K562 (cell line): Measurements from ENCODE around the gene MYO3B. TPM values are rescaled to one million over a fixed set of nuclear protein-coding genes. Genes with fewer than 3 reads are reported as not detected.
"Not testable (repeated sequence)": the region's sequence is repeated elsewhere in the genome, so short reads cannot be mapped to it uniquely, and the experiment has no call there.

Experiments used
- ATAC-seq: fragments of 200-7000 bp; cut with Tn5 transposase; 3 replicates; pipeline ENCODE4 v1.9.1; 2020; ENCODE audit warnings: moderate library complexity
- BruUV-seq: library from RNA; stranded (reverse); fragments of 400-500 nt; replicated peaks from 2 replicates; lab custom pipeline; 2021; lab: Mats Ljungman, UMichigan
- CTCF ChIA-PET: fragments of 300-600 bp; formaldehyde crosslinking; extraction: SDS; loops from one replicate; lab custom pipeline; 2021; ENCODE audit warnings: low intra/inter-chr PET ratio; lab: Yijun Ruan, JAX
- POLR2A ChIA-PET: fragments of 300-600, 350-650 bp; sonication (Branson Sonifier 250); formaldehyde crosslinking; extraction: SDS; loops from one replicate; lab custom pipeline; 2021; ENCODE audit warnings: antibody characterized with exemption, inconsistent platforms; lab: Yijun Ruan, JAX
- DNase-seq, 4 experiments: peaks; one replicate each; pipeline versions ENCODE4 v3.0.0 to v3.0.0-alpha.2; 2011 to 2018; ENCODE audit warnings: low spot score in 3 of 4, mixed read lengths in 3 of 4; ENCODE audit errors: extremely low read depth in 1 of 4
- FAIRE-seq: peaks from 2 replicates; lab custom pipeline; 2011; peaks lifted over from hg19 to GRCh38; lab: Jason Lieb, UNC
- H2AFZ ChIP-seq: 2 replicates; pipeline ENCODE4 v1.6.0; 2011; ENCODE audit warnings: low read depth, low read length, control low read depth, inconsistent platforms
- H3K27ac ChIP-seq: fragments of 200-600 bp; 3 replicates; pipeline ENCODE4 v1.8.0; 2011; ENCODE audit warnings: low read depth, mild to moderate bottlenecking, control low read depth, inconsistent platforms, low read length, moderate library complexity, mixed read lengths; ENCODE audit errors: extremely low read depth
- H3K27me3 ChIP-seq, 2 experiments: fragments of 300-600 bp in 1 of 2; 2 replicates in 1 of 2; 3 replicates in 1 of 2; pipeline versions ENCODE4 v1.6.0 to v1.8.0; 2011; ENCODE audit warnings: inconsistent platforms in 2 of 2, low read length in 2 of 2, mild to moderate bottlenecking in 1 of 2, mixed read lengths in 1 of 2, moderate library complexity in 1 of 2; ENCODE audit not compliant: control insufficient read depth in 2 of 2, insufficient read depth in 2 of 2
- H3K36me3 ChIP-seq: fragments of 300-600 bp; 3 replicates; pipeline ENCODE4 v1.8.0; 2011; ENCODE audit warnings: mild to moderate bottlenecking, low read length, inconsistent platforms; ENCODE audit not compliant: control insufficient read depth, insufficient read depth
- H3K4me1 ChIP-seq, 2 experiments: fragments of 200-600 bp in 1 of 2; replicated peaks in 1 of 2; 2 replicates in 1 of 2; 3 replicates in 1 of 2; pipeline versions ENCODE4 v1.5.1 to v1.8.0; 2011; ENCODE audit warnings: inconsistent platforms in 2 of 2, low read length in 2 of 2, mild to moderate bottlenecking in 1 of 2, mixed read lengths in 1 of 2, moderate library complexity in 1 of 2; ENCODE audit not compliant: control insufficient read depth in 2 of 2, insufficient read depth in 2 of 2
- H3K4me2 ChIP-seq: 2 replicates; pipeline ENCODE4 v1.6.1; 2011; ENCODE audit warnings: low read length, control low read depth, inconsistent platforms, mixed read lengths; ENCODE audit not compliant: insufficient read depth
- H3K4me3 ChIP-seq: fragments of 200-600 bp; sonication (generic), shearing (Covaris generic); 2 replicates; pipeline ENCODE4 v1.5.1; 2016; ENCODE audit warnings: control low read depth, inconsistent platforms
- H3K79me2 ChIP-seq: fragments of 200-600 bp; 3 replicates; pipeline ENCODE4 v1.8.0; 2011; ENCODE audit warnings: low read length, inconsistent platforms; ENCODE audit not compliant: control insufficient read depth, insufficient read depth
- H3K9ac ChIP-seq, 2 experiments: 2 replicates each; pipeline versions ENCODE4 v1.6.0 to v1.6.1; 2011; ENCODE audit warnings: low read depth in 2 of 2, low read length in 2 of 2, control low read depth in 1 of 2, inconsistent platforms in 1 of 2, mild to moderate bottlenecking in 1 of 2, mixed read lengths in 1 of 2; ENCODE audit not compliant: insufficient read depth in 1 of 2
- H3K9me1 ChIP-seq: one replicate; pipeline ENCODE4 v1.6.0; 2011; ENCODE audit warnings: inconsistent platforms, mild to moderate bottlenecking, low read length, moderate library complexity; ENCODE audit not compliant: control insufficient read depth, insufficient read depth
- H3K9me3 ChIP-seq: replicated peaks from 2 replicates; pipeline ENCODE4 v1.5.1; 2011; ENCODE audit warnings: low read depth, low read length, inconsistent platforms; ENCODE audit not compliant: control insufficient read depth, insufficient read depth
- H4K20me1 ChIP-seq: replicated peaks from 2 replicates; pipeline ENCODE4 v1.6.1; 2011; ENCODE audit warnings: low read length, inconsistent platforms, mixed read lengths; ENCODE audit not compliant: control insufficient read depth, insufficient read depth
- BACH1 ChIP-seq: fragments of 200-800 bp; sonication (Bioruptor generic); IDR thresholded peaks from 2 replicates; pipeline ENCODE4 v1.6.1; 2016; ENCODE audit warnings: missing genetic modification characterization, missing compliant biosample characterization
- CREB5 ChIP-seq: fragments of 250-450 bp; sonication (Bioruptor Pico); IDR thresholded peaks from 2 replicates; pipeline ENCODE4 v1.5.0; 2020; ENCODE audit warnings: mild to moderate bottlenecking
- DACH1 ChIP-seq: fragments of 450-650 bp; IDR thresholded peaks from 2 replicates; pipeline ENCODE4 v1.6.1; 2018; ENCODE audit not compliant: partially characterized antibody
- DIDO1 ChIP-seq: fragments of 450-650 bp; IDR thresholded peaks from 2 replicates; pipeline ENCODE4 v1.6.1; 2016; ENCODE audit warnings: low read depth, missing biosample characterization, missing genetic modification characterization
- ELK1 ChIP-seq: sonication (generic); formaldehyde crosslinking; IDR thresholded peaks from 2 replicates; pipeline ENCODE4 v1.8.1; 2022; ENCODE audit warnings: missing genetic modification reagents
- FOXA3 ChIP-seq, 2 experiments: fragments of 450-650 bp in 1 of 2; sonication (generic) in 1 of 2; formaldehyde crosslinking; IDR thresholded peaks in 1 of 2; conservative IDR thresholded peaks in 1 of 2; 2 replicates each; pipeline versions ENCODE4 v1.4.0 to v1.8.0; 2020 to 2022; ENCODE audit warnings: mild to moderate bottlenecking in 2 of 2, missing genetic modification reagents in 1 of 2
- FOXM1 ChIP-seq, 2 experiments: fragments of 450-650 bp in 1 of 2; sonication (generic) in 1 of 2; formaldehyde crosslinking in 1 of 2; IDR thresholded peaks; 2 replicates each; pipeline versions ENCODE4 v1.6.1 to v1.9.0; 2017 to 2022; ENCODE audit warnings: low read depth in 2 of 2, mild to moderate bottlenecking in 2 of 2, missing genetic modification reagents in 1 of 2, moderate library complexity in 1 of 2
- LEF1 ChIP-seq: fragments of 450-650 bp; IDR thresholded peaks from 2 replicates; pipeline ENCODE4 v1.6.1; 2016; ENCODE audit warnings: mild to moderate bottlenecking
- MEF2A ChIP-seq: IDR thresholded peaks from 2 replicates; pipeline ENCODE4 v1.6.1; 2011; ENCODE audit warnings: low read depth, mild to moderate bottlenecking, low read length, moderate library complexity; ENCODE audit not compliant: control insufficient read depth
- NCOA4 ChIP-seq: fragments of 450-650 bp; IDR thresholded peaks from 2 replicates; pipeline ENCODE4 v1.6.1; 2018; ENCODE audit warnings: mild to moderate bottlenecking; ENCODE audit not compliant: partially characterized antibody
- SIN3B ChIP-seq: fragments of 450-650 bp; IDR thresholded peaks from 2 replicates; pipeline ENCODE4 v1.6.1; 2017; ENCODE audit warnings: low read depth, mild to moderate bottlenecking, moderate library complexity
- THAP7 ChIP-seq: fragments of 250-450 bp; sonication (Bioruptor Pico); IDR thresholded peaks from 2 replicates; pipeline ENCODE4 v1.5.0; 2021
- ZNF121 ChIP-seq: sonication (generic); formaldehyde crosslinking; conservative IDR thresholded peaks from 2 replicates; pipeline ENCODE4 v1.8.0; 2022; ENCODE audit warnings: missing genetic modification reagents
- ZNF274 ChIP-seq: IDR thresholded peaks from 2 replicates; pipeline ENCODE4 v1.6.1; 2011; ENCODE audit warnings: low read depth, mild to moderate bottlenecking, low read length, moderate library complexity, borderline replicate concordance
- WGBS: fragments of 100-300 bp; shearing (Covaris generic); methylation state at CpG from one replicate; pipeline ENCODE4 v1.1.6; 2016; ENCODE audit warnings: low coverage, mixed read lengths; ENCODE audit not compliant: insufficient coverage; ENCODE audit errors: missing lambda C conversion rate; 5-methylcytosine and 5-hydroxymethylcytosine counted together
- in situ Hi-C: fragments of 300-500 bp; cut with MboI; formaldehyde crosslinking; loops from 4 replicates; pipeline ENCODE4 v1.15.0; 2018; ENCODE audit warnings: inconsistent platforms, mixed read lengths
- intact Hi-C: fragments of 100-400 bp; cut with micrococcal nuclease; formaldehyde crosslinking; loops from 2 replicates; pipeline ENCODE4 v1.14.2; 2022
- polyA plus RNA-seq, 8 experiments: library from polyadenylated mRNA; depleted of rRNA in 4 of 8; stranded (reverse) in 5 of 8; unstranded in 3 of 8; fragments of >200 nt; fragmentation: Nextera tagmentation in 2 of 8; fragmentation: Illumina TruSeq in 1 of 8; extraction: Ambion mirVana in 2 of 8; extraction: Trizol in 1 of 8; gene quantifications; 2 replicates each; pipeline versions ENCODE4 v1.2.1 to v1.2.3, GENCODE V29; 2011 to 2014; ENCODE audit warnings: inconsistent platforms in 1 of 8, missing spikeins in 1 of 8
- total RNA-seq, 7 experiments: library from RNA; depleted of rRNA in 6 of 7; stranded (reverse); fragments of >200 nt in 6 of 7; fragmentation: Illumina TruSeq in 2 of 7; extraction: Trizol in 2 of 7; gene quantifications; 2 replicates each; pipeline versions ENCODE4 v1.2.1 to v1.2.3, GENCODE V29; 2011 to 2021; ENCODE audit warnings: low replicate concordance in 1 of 7

The MYO3B gene
- total and polyA plus RNA-seq, 9 of the 15 experiments (the other 6 are each of a cell fraction or from before 2014, with no cell fraction given): 2.7 to 6.5 (median 3.6) TPM

- H3K36me3 ChIP-seq, H4K20me1 ChIP-seq, BruUV-seq, H3K79me2 ChIP-seq, H3K9ac ChIP-seq, intact Hi-C loops, H3K4me1 ChIP-seq, H3K27ac ChIP-seq, DNase-seq, ATAC-seq, CTCF ChIA-PET, in situ Hi-C loops, H3K4me2 ChIP-seq, H3K9me3 ChIP-seq, H3K4me3 ChIP-seq, H2AFZ ChIP-seq, H3K27me3 ChIP-seq, H3K9me1 ChIP-seq, FAIRE-seq: not testable (repeated sequence)
- TF ChIP-seq ZNF121 (CRISPR knock-in tag): peak; percentile 34; the same call in 1 of the 2 replicates
- POLR2A ChIA-PET: interaction anchor here (0.6 kb wide), 1 partner anchor 470 kb away, joined by 3 read pairs; no protein-coding TSS in a partner anchor
Measured at GRCh38 chr2:170674282-170674681, 496.3 kb downstream of the MYO3B start.

GRCh38 chr2:170675701-170676100, 497.8 kb downstream of the MYO3B start:
- no peak for FAIRE-seq
- Histone ChIP-seq H3K79me2 (no peaks in the 10 kb centered on the region), H3K36me3 (no peaks in the 10 kb centered on the region), H3K9ac (no peak overlapping the region), H3K9me3 (no peaks in the 10 kb centered on the region), H3K27me3 (no peaks in the 10 kb centered on the region), H3K9me1 (no peaks in the 10 kb centered on the region), H3K4me3 (no peak overlapping the region), H3K27ac (no peak overlapping the region), H3K4me2 (no peak overlapping the region), H4K20me1 (no peaks in the 10 kb centered on the region), H2AFZ (no peak overlapping the region), H3K4me1 (peaks cover 0 to 9% of the 10 kb centered on the region in 2 experiments; a peak in 3 of 5 replicates)
- WGBS: 22% methylated on average over 6 of the region's 6 CpGs
- BruUV-seq: no TSS peak
- in situ Hi-C loops (no loop called here), intact Hi-C loops (no loop called here)
- no peak for DNase-seq
- ATAC-seq: no peak
- ChIA-PET CTCF (no interaction called here), POLR2A (no interaction called here)
- TF ChIP-seq DACH1: no peak
- no peak for TF ChIP-seq CREB5 (CRISPR knock-in tag)
- no peak for TF ChIP-seq DIDO1 (tag)
- no peak for TF ChIP-seq THAP7 (CRISPR knock-in tag)
- TF ChIP-seq ZNF274: no peak
- no peak for TF ChIP-seq MEF2A
- no peak for TF ChIP-seq FOXA3 (CRISPR knock-in tag; conservative IDR thresholded peaks at IDR 0.05 in 1 of 2, IDR thresholded peaks at IDR 0.05 in 1 of 2)
- no peak for TF ChIP-seq BACH1
- TF ChIP-seq LEF1: no peak
- no peak for TF ChIP-seq FOXM1 (IDR thresholded peaks at IDR 0.05; ENCODE audit: low read depth)
- no peak for TF ChIP-seq FOXM1 (CRISPR knock-in tag; IDR thresholded peaks at IDR 0.05; ENCODE audit: low read depth)
- no peak for TF ChIP-seq NCOA4
- TF ChIP-seq ELK1 (CRISPR knock-in tag): no peak
- TF ChIP-seq SIN3B: no peak
